B cell (primary cell): ENCODE measurements around the gene TRABD2B. TPM values are rescaled to one million over a fixed set of nuclear protein-coding genes. Genes with fewer than 3 reads are reported as not detected.

Experiments used
- ATAC-seq: fragments of 200-7000 bp; cut with Tn5 transposase; one replicate; pipeline ENCODE4 v1.10.0; 2021; ENCODE audit warnings: low read depth, mild to moderate bottlenecking, moderate number of reproducible peaks, moderate library complexity
- CTCF ChIA-PET: fragments of 350-600 bp; sonication (Branson Sonifier 250); formaldehyde crosslinking; loops from one replicate; lab custom pipeline; 2021; ENCODE audit warnings: antibody characterized with exemption, inconsistent platforms; lab: Charles Lee
- POLR2A ChIA-PET: fragments of 350-600 bp; sonication (Branson Sonifier 250); formaldehyde crosslinking; loops from one replicate; lab custom pipeline; 2021; ENCODE audit warnings: antibody characterized with exemption; lab: Charles Lee
- DNase-seq: peaks from one replicate; pipeline ENCODE4 v3.0.0; 2013
- H2AFZ ChIP-seq: 2 replicates; pipeline ENCODE4 v1.6.1; 2012; ENCODE audit warnings: mild to moderate bottlenecking, low read depth, low read length; ENCODE audit not compliant: insufficient read depth, poor library complexity, severe bottlenecking
- H3K27ac ChIP-seq, 2 donors: 1 replicate in 1 of 2; 2 replicates in 1 of 2; pipeline ENCODE4 v1.5.1; 2012 to 2013; ENCODE audit warnings: low read length in 2 of 2, mild to moderate bottlenecking in 2 of 2, moderate library complexity in 1 of 2
- H3K27me3 ChIP-seq, 4 experiments: fragments of 200-600 bp in 1 of 4; sonication (generic) in 1 of 4; replicated peaks in 1 of 4; 1 replicate in 2 of 4; 2 replicates in 2 of 4; pipeline versions ENCODE4 v1.6.1 to v1.7.0; 2013 to 2016; ENCODE audit warnings: low read length in 3 of 4, mild to moderate bottlenecking in 2 of 4, mixed read lengths in 1 of 4, moderate library complexity in 1 of 4; ENCODE audit not compliant: insufficient read depth in 4 of 4, control insufficient read depth in 3 of 4; ENCODE audit errors: control extremely low read depth in 1 of 4
- H3K36me3 ChIP-seq, 2 experiments: replicated peaks in 1 of 2; 1 replicate in 1 of 2; 2 replicates in 1 of 2; pipeline versions ENCODE4 v1.6.1 to v1.7.1; 2013; ENCODE audit warnings: low read length in 1 of 2; ENCODE audit not compliant: insufficient read depth in 2 of 2, control insufficient read depth in 1 of 2; ENCODE audit errors: control extremely low read depth in 1 of 2, extremely low read depth in 1 of 2
- H3K4me1 ChIP-seq, 2 donors: fragments of 200-600 bp in 1 of 2; sonication (generic) in 1 of 2; 1 replicate in 1 of 2; 2 replicates in 1 of 2; pipeline versions ENCODE4 v1.5.1 to v1.6.1; 2013 to 2017; ENCODE audit warnings: low read length in 2 of 2; ENCODE audit not compliant: control insufficient read depth in 2 of 2, insufficient read depth in 2 of 2
- H3K4me2 ChIP-seq: replicated peaks from 2 replicates; pipeline ENCODE3; 2012; ENCODE audit warnings: mild to moderate bottlenecking, low read depth, low read length; ENCODE audit not compliant: poor library complexity, severe bottlenecking
- H3K4me3 ChIP-seq, 5 experiments: fragments of 200-600 bp in 1 of 5; sonication (generic) in 1 of 5; 1 replicate in 3 of 5; 2 replicates in 2 of 5; pipeline versions ENCODE4 v1.5.1 to v1.7.0; 2011 to 2016; ENCODE audit warnings: low read length in 4 of 5, mild to moderate bottlenecking in 4 of 5, low read depth in 2 of 5, control low read depth in 1 of 5, moderate library complexity in 1 of 5; ENCODE audit not compliant: insufficient read depth in 1 of 5; ENCODE audit errors: control extremely low read depth in 1 of 5, extremely low read depth in 1 of 5
- H3K79me2 ChIP-seq: fragments of 200-600 bp; sonication (generic); one replicate; pipeline ENCODE4 v1.6.0; 2016; ENCODE audit warnings: low read length; ENCODE audit not compliant: control insufficient read depth, insufficient read depth
- H3K9ac ChIP-seq: fragments of 200-600 bp; sonication (generic); 2 replicates; pipeline ENCODE4 v1.6.1; 2017; ENCODE audit warnings: mild to moderate bottlenecking, low read length, moderate library complexity
- H3K9me3 ChIP-seq, 3 donors: one replicate each; pipeline versions ENCODE4 v1.6.1 to v1.7.1; 2013; ENCODE audit warnings: low read length in 2 of 3; ENCODE audit not compliant: control insufficient read depth in 2 of 3, insufficient read depth in 1 of 3; ENCODE audit errors: control extremely low read depth in 1 of 3
- H4K20me1 ChIP-seq: 2 replicates; pipeline ENCODE4 v1.6.0; 2012; ENCODE audit warnings: mild to moderate bottlenecking, low read length; ENCODE audit not compliant: insufficient read depth, control insufficient read depth, poor library complexity, severe bottlenecking
- H3K27ac Mint-ChIP-seq: one replicate; pipeline ENCODE4 v1.8.0; 2021; ENCODE audit warnings: mixed read lengths
- H3K27me3 Mint-ChIP-seq: one replicate; pipeline ENCODE4 v1.8.0; 2021; ENCODE audit warnings: mixed read lengths
- H3K4me1 Mint-ChIP-seq: one replicate; pipeline ENCODE4 v1.8.0; 2021; ENCODE audit warnings: mixed read lengths
- H3K4me3 Mint-ChIP-seq: one replicate; pipeline ENCODE4 v1.8.0; 2021; ENCODE audit warnings: mixed read lengths
- H3K9me3 Mint-ChIP-seq: one replicate; pipeline ENCODE4 v1.8.0; 2022; ENCODE audit warnings: mixed read lengths; ENCODE audit not compliant: insufficient read depth
- EZH2 ChIP-seq: IDR thresholded peaks from 2 replicates; pipeline ENCODE4 v1.6.1; 2012; ENCODE audit warnings: borderline replicate concordance, low read depth, mild to moderate bottlenecking, moderate library complexity, low read length; ENCODE audit not compliant: insufficient read depth, poor library complexity, severe bottlenecking
- WGBS: methylation state at CpG from one replicate; pipeline ENCODE4 v1.1.5; 2013; ENCODE audit warnings: missing lambda C conversion rate; ENCODE audit not compliant: insufficient coverage; 5-methylcytosine and 5-hydroxymethylcytosine counted together
- intact Hi-C: fragments of 100-400 bp; cut with micrococcal nuclease; formaldehyde crosslinking; loops from one replicate; pipeline ENCODE4 v1.10.0; 2022
- polyA plus RNA-seq: library from polyadenylated mRNA; depleted of rRNA; stranded (reverse); fragments of >200 nt; gene quantifications from 2 replicates; pipeline ENCODE4 v1.2.3, GENCODE V29; 2012
- total RNA-seq, 2 donors: library from RNA; stranded (reverse); fragments of 120-200 nt in 1 of 2; gene quantifications; 1 replicate in 1 of 2; 2 replicates in 1 of 2; pipeline versions ENCODE4 v1.2.3 to v1.2.4, GENCODE V29; 2013 to 2022
- TF ChIP-seq, protein P1 (sequence below): fragments of 200-600 bp; IDR thresholded peaks from one replicate; pipeline ENCODE4 v1.8.0; 2022; ENCODE audit warnings: antibody characterized with exemption, mild to moderate bottlenecking

Gene TRABD2B
- total and polyA plus RNA-seq, 2 donors (not counting 1 experiment from before 2014, with no cell fraction given), result not detected

DNA sequence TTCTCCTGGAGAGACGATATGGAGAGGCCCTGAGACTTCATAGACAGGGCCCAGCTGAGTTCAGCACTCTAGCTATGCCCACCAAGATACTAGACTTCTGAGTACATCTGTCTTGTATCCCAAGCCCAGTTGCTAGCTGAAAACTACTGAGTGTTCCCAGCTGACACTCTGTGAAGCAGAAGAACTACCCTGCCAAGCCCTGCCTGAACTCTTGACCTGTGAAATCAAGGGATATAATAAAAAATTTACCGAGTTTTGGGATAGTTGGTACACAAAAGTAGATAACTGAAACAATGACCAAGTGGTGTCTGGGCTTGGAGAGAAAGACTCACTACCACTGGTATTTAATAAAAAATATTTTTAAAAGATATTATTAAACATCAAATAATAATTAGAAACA lies 267.5 kb downstream of the TRABD2B start:
- H3K9me3 Mint-ChIP-seq, result no peaks in the 10 kb centered on the region
- ATAC-seq (no peak), DNase-seq (no peak)
- 100% methylated on average over 1 of the region's 2 CpGs for WGBS
- no peak overlapping the region for H3K4me3 Mint-ChIP-seq
- no peaks in the 10 kb centered on the region for H3K79me2 ChIP-seq
- H3K27ac ChIP-seq, result no peak overlapping the region
- H3K36me3 ChIP-seq, result no peaks in the 10 kb centered on the region
- no peaks in the 10 kb centered on the region for H4K20me1 ChIP-seq
- TF ChIP-seq, protein P1, sequence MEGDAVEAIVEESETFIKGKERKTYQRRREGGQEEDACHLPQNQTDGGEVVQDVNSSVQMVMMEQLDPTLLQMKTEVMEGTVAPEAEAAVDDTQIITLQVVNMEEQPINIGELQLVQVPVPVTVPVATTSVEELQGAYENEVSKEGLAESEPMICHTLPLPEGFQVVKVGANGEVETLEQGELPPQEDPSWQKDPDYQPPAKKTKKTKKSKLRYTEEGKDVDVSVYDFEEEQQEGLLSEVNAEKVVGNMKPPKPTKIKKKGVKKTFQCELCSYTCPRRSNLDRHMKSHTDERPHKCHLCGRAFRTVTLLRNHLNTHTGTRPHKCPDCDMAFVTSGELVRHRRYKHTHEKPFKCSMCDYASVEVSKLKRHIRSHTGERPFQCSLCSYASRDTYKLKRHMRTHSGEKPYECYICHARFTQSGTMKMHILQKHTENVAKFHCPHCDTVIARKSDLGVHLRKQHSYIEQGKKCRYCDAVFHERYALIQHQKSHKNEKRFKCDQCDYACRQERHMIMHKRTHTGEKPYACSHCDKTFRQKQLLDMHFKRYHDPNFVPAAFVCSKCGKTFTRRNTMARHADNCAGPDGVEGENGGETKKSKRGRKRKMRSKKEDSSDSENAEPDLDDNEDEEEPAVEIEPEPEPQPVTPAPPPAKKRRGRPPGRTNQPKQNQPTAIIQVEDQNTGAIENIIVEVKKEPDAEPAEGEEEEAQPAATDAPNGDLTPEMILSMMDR, result no peak
- TF ChIP-seq EZH2, result no peak
- no peak overlapping the region for H3K27ac Mint-ChIP-seq
- peaks cover 0 to 23% (median 5%) of the 10 kb centered on the region in 4 experiments for H3K27me3 ChIP-seq
- intact Hi-C loops, result no loop called here
- peaks cover 5 to 11% of the 10 kb centered on the region in 2 donors for H3K4me1 ChIP-seq
- ChIA-PET CTCF (interaction anchor here (1.6 kb wide), 1 partner anchor 341 kb away, joined by 4 read pairs; no protein-coding TSS in a partner anchor), POLR2A (no interaction called here)
- no peak overlapping the region for H3K4me2 ChIP-seq
- H2AFZ ChIP-seq, result no peak overlapping the region
- no peak overlapping the region for H3K4me3 ChIP-seq
- H3K9ac ChIP-seq, result no peak overlapping the region
- H3K9me3 ChIP-seq, result no peaks in the 10 kb centered on the region
- H3K4me1 Mint-ChIP-seq, result peaks cover 10% of the 10 kb centered on the region
- peaks cover 35% of the 10 kb centered on the region for H3K27me3 Mint-ChIP-seq

DNA sequence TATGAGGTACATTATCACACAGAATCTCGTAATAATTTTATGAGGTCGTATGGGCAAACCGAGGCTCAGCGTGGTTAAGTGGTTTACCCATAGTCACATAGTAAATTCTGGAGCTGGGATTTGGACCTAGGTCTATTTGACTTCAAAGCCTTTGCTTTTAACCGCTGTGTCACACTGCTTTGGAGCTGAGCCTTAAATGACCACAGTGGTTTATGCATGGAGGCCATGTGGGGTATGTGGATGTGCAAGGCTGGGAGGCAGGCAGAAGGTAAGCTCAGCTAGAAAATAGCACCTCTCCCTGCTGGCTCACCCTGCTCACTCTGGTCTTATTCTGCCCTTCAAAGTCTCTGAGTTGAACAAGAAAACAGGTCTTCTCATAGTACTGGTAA lies 269.5 kb downstream of the TRABD2B start:
- H3K27ac ChIP-seq, result no peak overlapping the region
- ChIA-PET POLR2A (no interaction called here), CTCF (interaction anchor here (0.9 to 4.2 kb wide), 8 partner anchors 10 to 549 kb away, joined by 3 to 38 read pairs (median 16); partner anchors contain the start of gene FOXD2)
- no peak overlapping the region for H3K9ac ChIP-seq
- WGBS, result 93% methylated on average over 4 of the region's 5 CpGs
- TF ChIP-seq EZH2, result no peak
- TF ChIP-seq, protein P1, result no peak
- H3K79me2 ChIP-seq, result no peaks in the 10 kb centered on the region
- H3K4me3 Mint-ChIP-seq, result no peak overlapping the region
- H3K9me3 Mint-ChIP-seq, result no peaks in the 10 kb centered on the region
- intact Hi-C loops, result no loop called here
- H2AFZ ChIP-seq, result no peak overlapping the region
- peaks cover 5 to 11% of the 10 kb centered on the region in 2 donors for H3K4me1 ChIP-seq
- no peak overlapping the region for H3K4me2 ChIP-seq
- peaks cover 10% of the 10 kb centered on the region for H3K4me1 Mint-ChIP-seq
- no peaks in the 10 kb centered on the region for H3K9me3 ChIP-seq
- peaks cover 40% of the 10 kb centered on the region for H3K27me3 Mint-ChIP-seq
- ATAC-seq (no peak), DNase-seq (no peak)
- no peaks in the 10 kb centered on the region for H4K20me1 ChIP-seq
- H3K4me3 ChIP-seq, result no peak overlapping the region
- no peaks in the 10 kb centered on the region for H3K36me3 ChIP-seq
- no peak overlapping the region for H3K27ac Mint-ChIP-seq
- H3K27me3 ChIP-seq, result peaks cover 0 to 33% (median 8%) of the 10 kb centered on the region in 4 experiments
